Endothelial cell of umbilical vein (primary cell): ENCODE data around the gene FBLN2. TPM values are rescaled to one million over a fixed set of nuclear protein-coding genes. Genes with fewer than 3 reads are reported as not detected.

Source experiments
- BruUV-seq: library from RNA; stranded (reverse); fragments of 400-500 nt; replicated peaks from 2 replicates; lab custom pipeline; 2021; lab: Mats Ljungman, UMichigan
- CTCF ChIA-PET: fragments of 300-600, 350-600 bp; sonication (Branson Sonifier 250); formaldehyde crosslinking; loops from one replicate; lab custom pipeline; 2021; ENCODE audit warnings: antibody characterized with exemption, inconsistent platforms; lab: Charles Lee
- POLR2A ChIA-PET: fragments of 300-600, 350-600 bp; sonication (Branson Sonifier 250); formaldehyde crosslinking; loops from one replicate; lab custom pipeline; 2021; ENCODE audit warnings: antibody characterized with exemption, inconsistent platforms; lab: Charles Lee
- DNase-seq: peaks from one replicate; pipeline ENCODE4 v3.0.0-alpha.2; 2011; ENCODE audit warnings: low read depth, low spot score
- FAIRE-seq: peaks from 2 replicates; lab custom pipeline; 2011; peaks lifted over from hg19 to GRCh38; lab: Jason Lieb, UNC
- H2AFZ ChIP-seq: 2 replicates; pipeline ENCODE4 v1.6.0; 2012; ENCODE audit warnings: low read depth, low read length, control low read depth, inconsistent platforms
- H3K27ac ChIP-seq: 2 replicates; pipeline ENCODE4 v1.5.1; 2011; ENCODE audit warnings: low read depth, mild to moderate bottlenecking, control low read depth, low read length, moderate library complexity; ENCODE audit not compliant: insufficient read depth
- H3K27me3 ChIP-seq, 2 experiments: 2 replicates each; pipeline versions ENCODE4 v1.6.0 to v1.6.1; 2011; ENCODE audit warnings: low read length in 2 of 2, mixed read lengths in 1 of 2; ENCODE audit not compliant: control insufficient read depth in 2 of 2, insufficient read depth in 2 of 2
- H3K36me3 ChIP-seq, 2 experiments: 2 replicates in 1 of 2; 3 replicates in 1 of 2; pipeline ENCODE4 v1.5.1; 2011; ENCODE audit warnings: low read length in 2 of 2, mild to moderate bottlenecking in 1 of 2, moderate library complexity in 1 of 2; ENCODE audit not compliant: control insufficient read depth in 2 of 2, insufficient read depth in 2 of 2; ENCODE audit errors: extremely low read depth in 1 of 2
- H3K4me1 ChIP-seq: 3 replicates; pipeline ENCODE4 v1.5.1; 2011; ENCODE audit warnings: mild to moderate bottlenecking, low read length; ENCODE audit not compliant: control insufficient read depth, insufficient read depth; ENCODE audit errors: extremely low read depth
- H3K4me2 ChIP-seq: 2 replicates; pipeline ENCODE4 v1.6.1; 2011; ENCODE audit warnings: low read length, control low read depth, mixed read lengths; ENCODE audit not compliant: insufficient read depth
- H3K4me3 ChIP-seq, 3 experiments: fragments of 200-600 bp in 1 of 3; sonication (generic), shearing (Covaris generic) in 1 of 3; replicated peaks in 1 of 3; 2 replicates each; pipeline ENCODE4 v1.5.1; 2011 to 2016; ENCODE audit warnings: control low read depth in 3 of 3, low read length in 3 of 3, mild to moderate bottlenecking in 2 of 3, inconsistent platforms in 1 of 3, low read depth in 1 of 3, moderate library complexity in 1 of 3; ENCODE audit not compliant: insufficient read depth in 1 of 3
- H3K79me2 ChIP-seq: 2 replicates; pipeline ENCODE4 v1.6.0; 2012; ENCODE audit warnings: low read length, inconsistent platforms; ENCODE audit not compliant: control insufficient read depth, insufficient read depth
- H3K9ac ChIP-seq: replicated peaks from 2 replicates; pipeline ENCODE3; 2011; ENCODE audit warnings: low read length, control low read depth; ENCODE audit not compliant: insufficient read depth; ENCODE audit errors: extremely low read depth
- H3K9me1 ChIP-seq: replicated peaks from 3 replicates; pipeline ENCODE4 v1.6.0; 2011; ENCODE audit warnings: mild to moderate bottlenecking, low read length; ENCODE audit not compliant: control insufficient read depth, insufficient read depth; ENCODE audit errors: extremely low read depth
- H3K9me3 ChIP-seq: replicated peaks from 2 replicates; pipeline ENCODE4 v1.5.1; 2012; ENCODE audit warnings: low read length, inconsistent platforms; ENCODE audit not compliant: control insufficient read depth, insufficient read depth
- H4K20me1 ChIP-seq: replicated peaks from 2 replicates; pipeline ENCODE3; 2011; ENCODE audit warnings: mild to moderate bottlenecking, low read length; ENCODE audit not compliant: control insufficient read depth, insufficient read depth; ENCODE audit errors: extremely low read depth
- CTCF ChIP-seq, 2 donors: IDR thresholded peaks; 1 replicate in 1 of 2; 2 replicates in 1 of 2; pipeline ENCODE4 v1.5.1; 2011; ENCODE audit warnings: low read length in 2 of 2, mild to moderate bottlenecking in 2 of 2, moderate library complexity in 2 of 2, control low read depth in 1 of 2, inconsistent platforms in 1 of 2, low read depth in 1 of 2; ENCODE audit not compliant: insufficient read depth in 1 of 2; ENCODE audit errors: extremely low read depth in 1 of 2
- FOS ChIP-seq: IDR thresholded peaks from 2 replicates; pipeline ENCODE4 v1.6.1; 2011; ENCODE audit warnings: mild to moderate bottlenecking, low read length, moderate library complexity, borderline replicate concordance; ENCODE audit not compliant: insufficient read depth
- GATA2 ChIP-seq: IDR thresholded peaks from 2 replicates; pipeline ENCODE4 v1.7.0; 2011; ENCODE audit warnings: low read depth, mild to moderate bottlenecking, moderate library complexity, mixed read lengths, low read length; ENCODE audit not compliant: insufficient read length, insufficient read depth
- JUN ChIP-seq: IDR thresholded peaks from 2 replicates; pipeline ENCODE4 v1.6.1; 2011; ENCODE audit warnings: borderline replicate concordance, low read depth; ENCODE audit not compliant: insufficient read length, insufficient read depth
- MAX ChIP-seq: IDR thresholded peaks from 2 replicates; pipeline ENCODE4 v1.6.1; 2011; ENCODE audit not compliant: insufficient read depth, insufficient read length
- POLR2AphosphoS5 ChIP-seq: IDR thresholded peaks from 2 replicates; pipeline ENCODE4 v1.6.1; 2012; ENCODE audit warnings: low read depth, mild to moderate bottlenecking, control low read depth, low read length, moderate library complexity; ENCODE audit not compliant: insufficient read depth
- dilution Hi-C: fragments of 300-500 bp; cut with MboI; formaldehyde crosslinking; loops from one replicate; pipeline ENCODE4 v1.15.0; 2019; ENCODE audit warnings: low sequenced_read_pairs; ENCODE audit not compliant: extremely low pct_ligation_motif_present
- intact Hi-C: fragments of 100-400 bp; cut with micrococcal nuclease; formaldehyde crosslinking; loops from one replicate; pipeline ENCODE4 v1.10.0; 2022
- polyA plus RNA-seq, 4 experiments: library from polyadenylated mRNA; depleted of rRNA in 3 of 4; stranded (reverse) in 3 of 4; unstranded in 1 of 4; fragments of >200 nt; gene quantifications; 2 replicates each; pipeline versions ENCODE4 v1.2.1 to v1.2.3, GENCODE V29; 2011 to 2012; ENCODE audit warnings: missing spikeins in 1 of 4
- total RNA-seq: library from RNA; stranded (reverse); gene quantifications from 2 replicates; pipeline ENCODE4 v1.2.3, GENCODE V29; 2021

Gene FBLN2
- total and polyA plus RNA-seq, 2 donors (not counting 3 experiments of a cell fraction or from before 2014, with no cell fraction given), result 1.4 to 1.9 TPM

- CTCF ChIA-PET, result interaction anchor here (1.5 to 1.8 kb wide), 2 partner anchors 13 to 138 kb away, joined by 4 to 6 read pairs; no protein-coding TSS in a partner anchor
- DNase-seq (no peak), FAIRE-seq (no peak)
- no peaks in the 10 kb centered on the region for H3K27me3 ChIP-seq
- TF ChIP-seq GATA2 (no peak), CTCF (IDR thresholded peaks at IDR 0.05; ENCODE audit: extremely low read depth in 1 of 2, insufficient read depth in 1 of 2, low read depth in 1 of 2, low read length in 2 of 2) (no peak), POLR2AphosphoS5 (no peak), FOS (no peak), JUN (no peak), MAX (no peak)
- no peak overlapping the region for H3K4me3 ChIP-seq
- intact Hi-C loops, result no loop called here
- no peaks in the 10 kb centered on the region for H3K36me3 ChIP-seq
- H3K9me1 ChIP-seq, result no peaks in the 10 kb centered on the region
- no peak overlapping the region for H3K27ac ChIP-seq
- BruUV-seq, result no TSS peak
- dilution Hi-C loops, result no loop called here
- no peak overlapping the region for H3K4me2 ChIP-seq
- no peak overlapping the region for H2AFZ ChIP-seq
- H3K79me2 ChIP-seq, result no peaks in the 10 kb centered on the region
- POLR2A ChIA-PET, result no interaction called here
- no peak overlapping the region for H3K9ac ChIP-seq
- H3K9me3 ChIP-seq, result no peaks in the 10 kb centered on the region
- H4K20me1 ChIP-seq, result no peaks in the 10 kb centered on the region
- no peaks in the 10 kb centered on the region for H3K4me1 ChIP-seq
These were observed 85.7 kb downstream of the FBLN2 start for GRCh38 chr3:13634615-13635014.
